Peyer's patch (tissue), 4 donors: ENCODE results near the gene CPVL. TPM values are rescaled to one million over a fixed set of nuclear protein-coding genes. Genes with fewer than 3 reads are reported as not detected.
A peak's percentile ranks its signal among the peaks of the same experiment; 100 is the strongest.

Experiments used
- DNase-seq, 3 donors: peaks; one replicate each; pipeline ENCODE4 v3.0.0-alpha.2; 2017 to 2019
- H3K27ac ChIP-seq, 4 donors: fragments of 200-600 bp; sonication (generic); one replicate each; pipeline ENCODE4 v1.5.1; 2016 to 2019
- H3K27me3 ChIP-seq, 2 donors: fragments of 200-600 bp; sonication (generic); one replicate each; pipeline ENCODE4 v1.5.1; 2019
- H3K36me3 ChIP-seq, 3 donors: fragments of 200-600 bp; sonication (generic); one replicate each; pipeline ENCODE4 v1.5.1; 2016 to 2019
- H3K4me1 ChIP-seq, 4 donors: fragments of 200-600 bp; sonication (generic); one replicate each; pipeline ENCODE4 v1.5.1; 2016 to 2019
- H3K4me3 ChIP-seq, 4 donors: fragments of 200-600 bp; sonication (generic); 1 replicate in 3 of 4; 2 replicates in 1 of 4; pipeline ENCODE4 v1.5.1; 2016 to 2019; ENCODE audit warnings: mild to moderate bottlenecking in 1 of 4
- H3K9me3 ChIP-seq, 4 donors: fragments of 200-600 bp; sonication (generic); one replicate each; pipeline ENCODE4 v1.5.1; 2016 to 2019; ENCODE audit warnings: mild to moderate bottlenecking in 1 of 4
- CTCF ChIP-seq, 6 experiments: fragments of 450-650 bp in 4 of 6; fragments of 200-600 bp in 2 of 6; sonication (generic) in 1 of 6; IDR thresholded peaks; one replicate each; pipeline ENCODE4 v1.5.1; 2017 to 2019; ENCODE audit warnings: antibody characterized with exemption in 6 of 6, mild to moderate bottlenecking in 3 of 6, moderate library complexity in 1 of 6
- POLR2A ChIP-seq, 2 donors: fragments of 450-650 bp; IDR thresholded peaks; one replicate each; pipeline ENCODE4 v1.5.1; 2017; ENCODE audit warnings: antibody characterized with exemption in 2 of 2, mild to moderate bottlenecking in 2 of 2, moderate library complexity in 2 of 2
- total RNA-seq, 4 donors: library from RNA; depleted of rRNA; stranded (reverse); fragments of >200 nt; gene quantifications; one replicate each; pipeline ENCODE4 v1.1.0, GENCODE V29; 2016

The CPVL gene
- total RNA-seq, 4 donors from 2014 or later: 2.5 to 16.5 (median 8.0) TPM

- TF ChIP-seq POLR2A (IDR thresholded peaks at IDR 0.05): no peak
- no peak for TF ChIP-seq CTCF (IDR thresholded peaks at IDR 0.05)
- no peak for DNase-seq
- H3K36me3 ChIP-seq: no peaks in the 10 kb centered on the region
- H3K27ac ChIP-seq: no peak overlapping the region
- no peaks in the 10 kb centered on the region for H3K27me3 ChIP-seq
- no peak overlapping the region for H3K4me3 ChIP-seq
- H3K9me3 ChIP-seq: no peaks in the 10 kb centered on the region
- peaks cover 0 to 27% (median 0%) of the 10 kb centered on the region in 4 donors for H3K4me1 ChIP-seq
These were observed 2.6 kb downstream of the CPVL start for GRCh38 chr7:29143751-29144150.

GRCh38 chr7:29142021-29142727 is 4.2 kb downstream of the CPVL start:
- H3K27ac ChIP-seq: no peak overlapping the region

GRCh38 chr7:29140873-29141468 is 5.4 kb downstream of the CPVL start:
- Histone ChIP-seq H3K4me1 (peaks cover 0 to 19% (median 0%) of the 10 kb centered on the region in 4 donors), H3K36me3 (no peaks in the 10 kb centered on the region), H3K9me3 (no peaks in the 10 kb centered on the region), H3K4me3 (no peak overlapping the region), H3K27ac (no peak overlapping the region), H3K27me3 (no peaks in the 10 kb centered on the region)
- TF ChIP-seq CTCF (IDR thresholded peaks at IDR 0.05) (no peak), POLR2A (IDR thresholded peaks at IDR 0.05) (no peak)
- peak in 1 of 3 donors; percentile 58 for DNase-seq

More at GRCh38 chr7:29142021-29142727, 4.2 kb downstream of the CPVL start:
- no peaks in the 10 kb centered on the region for H3K27me3 ChIP-seq
- TF ChIP-seq POLR2A (IDR thresholded peaks at IDR 0.05) (no peak), CTCF (IDR thresholded peaks at IDR 0.05) (no peak)
- peaks cover 0 to 27% (median 0%) of the 10 kb centered on the region in 4 donors for H3K4me1 ChIP-seq
- H3K9me3 ChIP-seq: no peaks in the 10 kb centered on the region
- no peak for DNase-seq
- H3K4me3 ChIP-seq: no peak overlapping the region
- no peaks in the 10 kb centered on the region for H3K36me3 ChIP-seq

GRCh38 chr7:29139796-29140195 is 6.5 kb downstream of the CPVL start:
- Histone ChIP-seq H3K36me3 (no peaks in the 10 kb centered on the region), H3K27me3 (no peaks in the 10 kb centered on the region), H3K4me1 (peaks cover 0 to 15% (median 0%) of the 10 kb centered on the region in 4 donors), H3K4me3 (no peak overlapping the region), H3K27ac (no peak overlapping the region), H3K9me3 (no peaks in the 10 kb centered on the region)
- no peak for DNase-seq
- TF ChIP-seq CTCF (IDR thresholded peaks at IDR 0.05): no peak
- no peak for TF ChIP-seq POLR2A (IDR thresholded peaks at IDR 0.05)

- Histone ChIP-seq H3K27ac (no peak overlapping the region), H3K36me3 (no peaks in the 10 kb centered on the region), H3K4me3 (no peak overlapping the region), H3K4me1 (peaks cover 0 to 15% (median 0%) of the 10 kb centered on the region in 4 donors), H3K27me3 (no peaks in the 10 kb centered on the region), H3K9me3 (no peaks in the 10 kb centered on the region)
- no peak for TF ChIP-seq CTCF (IDR thresholded peaks at IDR 0.05)
- TF ChIP-seq POLR2A (IDR thresholded peaks at IDR 0.05): no peak
- DNase-seq: no peak
These were observed 7.1 kb downstream of the CPVL start for GRCh38 chr7:29139191-29139590.
